GM18519 (cell line): ENCODE data around the gene RFC2.
"Not testable (repeated sequence)": the region's sequence is repeated elsewhere in the genome, so short reads cannot be mapped to it uniquely, and the experiment has no call there.

ENCODE experiments used
- ATAC-seq: cut with Tn5 transposase; IDR thresholded peaks from one replicate; pipeline ENCODE4 v1.9.1; 2021; ENCODE audit warnings: mild to moderate bottlenecking, moderate library complexity; ENCODE audit not compliant: unreplicated experiment, low FRiP score

RFC2 gene

DNA sequence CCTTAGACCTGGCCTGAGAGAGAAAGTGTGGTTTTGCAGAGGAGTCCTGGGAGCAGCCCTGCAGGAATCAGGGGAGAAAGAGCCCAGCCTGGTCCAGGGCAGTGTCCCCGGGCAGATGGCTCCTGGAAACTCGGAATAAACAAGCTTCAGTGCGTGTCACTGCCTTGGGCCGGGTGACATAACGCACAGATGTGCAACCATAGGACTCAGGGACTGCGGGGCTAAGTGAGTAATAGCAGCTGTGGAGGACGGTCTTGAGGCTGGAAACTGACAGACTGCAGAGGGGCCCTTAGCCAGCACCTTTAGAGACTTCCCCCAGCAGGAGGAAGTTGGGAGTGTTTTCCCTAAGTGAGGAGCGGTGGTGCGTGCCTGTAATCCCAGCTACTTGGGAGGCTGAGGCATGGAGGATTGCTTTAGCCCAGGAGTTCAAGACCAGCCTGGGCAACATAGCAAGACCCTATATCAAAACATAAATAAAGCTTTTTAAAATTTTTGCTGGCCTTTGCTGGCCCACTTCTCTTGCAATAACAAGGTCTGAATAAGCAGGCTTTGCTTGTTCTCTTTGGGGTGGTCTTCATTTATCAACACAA, 29.8 kb upstream of the RFC2 start:
- no peak for ATAC-seq

DNA sequence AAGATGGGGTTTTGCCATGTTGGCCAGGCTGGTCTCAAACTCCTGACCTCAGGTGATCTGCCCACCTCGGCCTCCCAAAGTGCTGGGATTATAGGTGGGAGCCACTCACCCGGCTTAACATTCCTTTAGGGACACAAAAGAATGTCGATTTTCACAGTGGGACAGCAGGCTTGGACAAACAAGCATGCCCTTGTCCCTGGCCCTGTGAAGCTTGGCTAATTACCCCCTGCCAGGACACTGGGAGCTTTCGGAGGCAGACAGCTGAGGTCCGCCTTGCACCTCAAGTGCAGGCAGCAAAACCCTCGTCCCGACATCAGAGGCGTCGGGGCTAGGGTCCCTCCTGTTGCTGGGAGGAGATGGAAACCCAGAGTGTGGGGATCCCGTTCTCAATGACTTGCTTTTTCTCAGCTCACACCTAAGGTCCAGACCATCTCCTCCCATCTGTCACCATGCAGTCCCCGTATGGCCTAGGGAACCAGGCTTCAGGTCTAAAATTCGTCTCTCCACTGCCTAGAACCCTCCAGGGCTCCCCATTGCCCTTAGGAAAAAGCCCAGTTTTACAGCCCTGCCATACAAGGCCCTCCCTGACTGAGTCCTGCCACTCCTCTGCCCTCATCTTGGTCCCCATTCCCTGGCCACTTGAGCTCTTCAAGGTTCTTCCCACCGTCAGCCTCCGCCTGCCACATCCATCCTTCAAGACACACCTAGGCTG, 28.7 kb upstream of the RFC2 start:
- ATAC-seq, result no peak

DNA sequence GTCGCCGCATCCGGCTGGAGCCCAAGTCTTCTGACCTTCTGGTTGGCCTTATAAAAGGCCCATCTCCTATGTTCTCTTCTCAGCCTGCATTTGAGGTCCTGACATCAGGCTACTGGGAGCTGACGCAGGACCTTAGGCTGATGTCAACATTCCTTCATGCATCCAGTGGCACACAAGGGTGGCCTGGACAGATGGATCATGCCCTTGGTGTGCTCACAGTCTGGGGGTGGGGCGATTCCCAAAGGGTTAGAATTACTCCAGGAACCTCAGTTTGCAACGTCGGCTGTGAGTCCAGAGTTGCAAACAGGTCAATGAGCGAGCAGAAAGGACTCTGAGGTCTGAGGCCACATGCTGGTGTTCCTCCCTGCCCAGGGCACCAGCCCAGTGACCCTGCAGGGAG, 26.8 kb upstream of the RFC2 start:
- ATAC-seq, result no peak

DNA sequence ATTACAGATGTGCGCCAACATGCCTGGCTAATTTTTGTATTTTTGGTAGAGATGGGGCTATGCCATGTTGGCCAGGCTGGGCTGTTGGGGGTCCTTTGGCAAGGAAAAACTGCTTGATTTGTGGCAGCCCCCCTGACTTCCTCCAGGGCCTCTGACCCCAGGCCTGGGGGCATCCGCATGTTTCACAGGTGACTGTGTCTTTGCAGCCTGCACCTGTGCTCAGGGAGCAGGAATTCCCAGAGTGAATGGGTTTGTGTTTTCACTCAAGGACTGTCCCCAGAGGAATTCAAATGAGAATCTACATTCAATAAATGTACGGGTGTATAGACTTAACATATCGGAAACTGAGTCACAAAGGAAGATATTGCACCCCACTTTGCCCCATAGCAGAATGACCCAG, 23.4 kb upstream of the RFC2 start:
- ATAC-seq, result no peak

DNA sequence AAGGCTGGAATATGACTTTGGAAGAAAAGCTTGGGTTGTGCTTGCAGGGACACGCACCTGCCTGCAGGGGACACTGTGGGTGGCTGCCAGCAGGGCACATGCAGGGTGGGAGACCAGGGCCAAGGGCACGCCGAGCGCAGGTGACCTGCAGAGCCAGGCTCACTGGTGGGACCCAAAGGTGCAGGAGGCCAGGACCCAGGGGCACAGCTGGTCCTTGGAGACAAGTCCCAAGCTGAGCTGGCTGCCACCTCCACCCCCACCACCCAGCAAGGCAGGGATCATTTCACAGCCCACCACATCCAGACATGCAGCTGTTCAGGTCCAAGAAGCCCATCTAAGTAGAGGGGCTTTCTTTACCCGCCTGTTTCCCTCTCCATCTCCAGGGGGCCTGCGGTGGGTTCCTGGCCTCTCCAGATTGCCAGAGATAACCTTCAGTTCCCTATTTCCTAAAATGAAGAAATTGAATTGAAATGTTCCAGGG, 21.2 kb upstream of the RFC2 start:
- ATAC-seq, result no peak

DNA sequence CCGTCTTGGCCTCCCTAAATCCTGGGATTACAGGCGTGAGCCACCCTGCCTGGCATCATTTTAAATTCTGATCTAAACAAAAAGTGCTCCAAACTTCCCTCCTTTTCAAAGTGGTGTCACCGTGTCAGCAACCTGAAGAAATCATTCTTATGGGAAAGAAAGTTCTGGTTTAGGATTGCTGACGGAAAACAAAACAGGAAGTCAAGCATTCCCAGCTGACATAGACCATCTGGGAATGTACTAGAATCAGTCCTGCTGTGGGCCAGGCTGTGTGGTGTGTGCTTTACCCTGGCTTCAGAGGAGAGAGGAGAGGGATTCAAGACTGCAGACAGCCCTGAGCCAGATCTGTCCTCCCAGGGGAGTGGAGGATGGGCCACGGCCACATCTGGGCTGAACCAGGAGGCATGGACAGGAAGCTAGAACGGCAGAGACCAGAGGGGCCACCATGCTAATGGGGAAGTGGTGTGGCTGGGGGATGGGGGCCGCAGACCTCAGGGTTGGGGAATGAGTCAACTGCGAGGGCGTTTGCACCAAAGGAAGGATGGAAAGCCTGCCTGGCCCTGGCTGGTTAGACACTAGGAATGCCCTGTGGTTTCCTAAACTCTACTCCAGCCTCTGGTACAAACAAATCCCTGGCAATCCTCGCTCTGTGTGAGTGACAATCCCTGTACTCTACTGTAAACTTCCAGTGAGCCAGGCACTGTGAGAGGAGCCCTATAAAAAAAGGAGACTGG, 18.3 kb upstream of the RFC2 start:
- no peak for ATAC-seq

DNA sequence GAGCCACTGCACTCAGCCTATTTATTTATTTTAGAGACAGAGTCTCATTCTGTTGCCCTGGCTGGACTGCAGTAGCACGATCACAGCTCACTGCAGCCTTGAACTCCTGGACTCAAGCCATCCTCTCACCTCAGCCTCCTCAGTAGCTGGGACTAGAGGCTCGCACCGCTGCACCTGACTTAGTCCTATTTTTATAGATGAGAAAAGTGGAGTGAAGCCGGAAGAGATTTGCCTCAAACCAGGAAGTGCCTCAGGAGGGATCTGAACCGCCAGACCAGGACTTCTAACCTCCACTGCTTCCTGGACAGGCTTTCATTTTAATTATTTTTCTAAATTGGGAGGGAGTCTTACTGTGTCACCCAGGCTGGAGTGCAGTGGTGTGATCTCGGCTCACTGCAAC, 17.5 kb upstream of the RFC2 start:
- no peak for ATAC-seq

DNA sequence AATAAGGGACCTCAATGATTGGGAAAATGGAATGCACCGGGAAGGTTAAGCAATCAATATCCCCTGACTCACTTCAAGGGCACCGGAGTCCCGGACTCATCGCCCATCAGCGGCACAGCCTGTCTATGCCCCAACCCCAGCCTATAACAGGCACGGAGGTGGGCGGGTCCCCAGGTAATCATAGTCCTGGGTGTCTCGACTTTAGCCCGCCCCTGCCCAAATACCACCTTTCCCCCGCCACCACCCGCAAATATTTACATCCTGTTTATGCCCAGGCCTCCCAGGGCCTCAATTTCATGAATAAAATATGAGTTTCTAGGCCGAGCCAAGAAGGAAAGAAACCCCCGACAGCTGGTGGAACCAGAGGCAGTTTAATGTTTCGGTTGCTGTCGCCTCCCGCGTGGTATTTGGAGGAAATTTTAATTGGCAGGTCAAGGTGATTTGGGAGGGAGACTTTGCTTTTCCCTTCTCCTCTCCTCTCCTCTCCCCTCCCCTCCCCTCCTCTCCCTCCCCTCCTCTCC, 15.6 kb upstream of the RFC2 start:
- no peak for ATAC-seq

DNA sequence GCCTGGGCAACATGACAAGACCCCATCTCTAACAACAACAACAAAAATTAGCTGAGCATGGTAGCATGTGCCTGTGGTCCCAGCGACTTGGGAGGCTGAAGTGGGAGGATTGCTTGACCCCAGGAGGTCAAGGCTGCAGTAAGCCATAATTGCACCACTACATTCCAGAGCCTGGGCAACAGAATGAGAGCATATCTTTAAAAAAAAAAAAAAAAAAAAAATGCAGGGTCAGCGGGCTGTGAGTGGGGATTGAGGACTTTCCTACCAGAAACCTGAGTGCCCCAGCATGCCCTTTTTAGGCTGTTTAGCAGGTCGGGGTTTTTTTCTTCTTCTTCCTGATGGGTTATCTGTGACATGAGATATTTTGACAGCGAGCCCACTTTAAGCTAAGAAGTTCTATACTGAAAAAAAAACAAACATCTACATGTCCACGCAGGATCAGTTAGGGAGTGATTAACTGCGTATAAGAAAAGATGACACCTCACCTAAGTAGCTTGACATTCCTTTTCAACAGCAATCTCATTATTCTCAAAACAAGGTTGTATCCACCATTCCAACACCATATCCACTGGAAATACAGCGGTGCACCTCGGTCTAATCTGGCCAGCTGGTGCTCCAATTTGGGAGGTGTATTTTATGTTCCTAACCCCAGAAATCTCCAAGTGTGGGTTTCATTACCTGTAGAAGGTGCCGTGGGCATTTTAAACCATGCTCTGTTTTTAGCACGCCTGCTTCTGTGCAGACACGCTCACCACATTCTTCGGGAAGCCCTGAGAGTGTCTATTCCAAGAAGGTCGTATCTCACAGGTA, 13.8 kb upstream of the RFC2 start:
- no peak for ATAC-seq

DNA sequence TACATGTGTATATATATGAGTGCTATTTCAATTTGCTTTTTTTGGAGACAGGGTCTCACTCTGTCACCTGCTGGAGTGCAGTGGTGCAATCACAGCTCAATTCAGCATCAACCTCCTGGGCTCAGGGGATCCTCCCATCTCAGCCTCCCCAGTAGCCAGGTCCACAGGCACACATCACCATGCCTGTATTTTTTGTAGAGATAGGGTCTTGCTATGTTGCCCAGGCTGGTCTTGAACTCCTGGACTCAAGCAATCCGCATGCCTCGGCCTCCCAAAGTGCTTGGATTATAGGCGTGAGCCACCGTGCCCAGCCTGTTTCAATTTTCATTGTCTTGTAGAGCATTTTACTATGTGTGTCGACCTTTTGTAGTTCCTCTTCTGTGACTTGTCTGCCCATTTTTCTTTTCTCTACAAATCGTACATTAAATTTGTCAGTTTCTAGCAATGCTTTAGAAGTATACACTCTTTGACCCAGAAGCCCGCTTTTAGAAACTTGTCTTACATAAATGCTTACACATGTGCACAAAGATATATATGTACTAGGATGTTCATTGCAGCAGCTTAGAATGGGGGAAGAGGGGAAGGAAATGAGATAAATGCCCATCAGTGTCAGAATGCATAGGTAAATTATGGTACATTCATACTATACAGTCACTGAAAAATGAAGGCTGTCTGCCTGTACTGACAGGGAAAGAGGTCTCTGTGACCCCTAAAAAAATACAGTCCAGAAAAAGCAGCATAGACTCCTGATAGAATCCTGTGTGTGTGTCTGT, 12.2 kb upstream of the RFC2 start:
- no peak for ATAC-seq

DNA sequence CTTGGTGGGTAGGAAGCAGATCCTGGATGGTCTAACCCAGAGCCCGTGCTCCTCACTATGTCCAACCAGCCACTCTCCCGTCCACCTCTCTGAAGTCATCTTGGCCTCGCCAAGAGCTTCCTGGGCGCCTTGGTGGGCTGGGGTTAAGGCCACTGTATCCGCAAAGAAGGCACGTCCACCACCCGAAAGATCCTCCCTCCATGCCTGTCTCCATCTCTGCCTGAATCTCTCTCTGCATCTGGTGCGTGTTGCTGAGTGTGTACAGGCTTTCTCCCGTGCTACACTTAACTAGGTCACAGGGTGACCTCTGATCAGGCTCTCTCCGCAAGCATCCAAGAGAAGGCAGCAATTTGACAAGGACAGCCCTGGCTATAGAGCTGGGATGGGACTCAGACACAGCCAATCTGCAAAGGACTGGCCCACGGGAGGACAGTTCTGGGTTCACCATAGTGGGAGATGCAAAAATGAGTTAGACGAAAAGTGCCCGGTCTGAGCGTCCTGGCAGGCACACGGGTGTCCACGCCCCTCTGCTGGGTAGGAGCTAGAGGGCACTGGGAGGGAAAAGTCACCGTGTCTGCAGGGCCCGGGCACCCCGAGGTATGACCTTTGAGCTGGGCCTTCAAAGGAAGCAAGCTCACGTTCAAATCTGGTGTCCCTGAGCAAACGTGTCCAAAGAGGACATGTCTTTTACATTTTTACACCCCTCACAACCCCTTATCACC, 9.4 kb upstream of the RFC2 start:
- ATAC-seq, result no peak

DNA sequence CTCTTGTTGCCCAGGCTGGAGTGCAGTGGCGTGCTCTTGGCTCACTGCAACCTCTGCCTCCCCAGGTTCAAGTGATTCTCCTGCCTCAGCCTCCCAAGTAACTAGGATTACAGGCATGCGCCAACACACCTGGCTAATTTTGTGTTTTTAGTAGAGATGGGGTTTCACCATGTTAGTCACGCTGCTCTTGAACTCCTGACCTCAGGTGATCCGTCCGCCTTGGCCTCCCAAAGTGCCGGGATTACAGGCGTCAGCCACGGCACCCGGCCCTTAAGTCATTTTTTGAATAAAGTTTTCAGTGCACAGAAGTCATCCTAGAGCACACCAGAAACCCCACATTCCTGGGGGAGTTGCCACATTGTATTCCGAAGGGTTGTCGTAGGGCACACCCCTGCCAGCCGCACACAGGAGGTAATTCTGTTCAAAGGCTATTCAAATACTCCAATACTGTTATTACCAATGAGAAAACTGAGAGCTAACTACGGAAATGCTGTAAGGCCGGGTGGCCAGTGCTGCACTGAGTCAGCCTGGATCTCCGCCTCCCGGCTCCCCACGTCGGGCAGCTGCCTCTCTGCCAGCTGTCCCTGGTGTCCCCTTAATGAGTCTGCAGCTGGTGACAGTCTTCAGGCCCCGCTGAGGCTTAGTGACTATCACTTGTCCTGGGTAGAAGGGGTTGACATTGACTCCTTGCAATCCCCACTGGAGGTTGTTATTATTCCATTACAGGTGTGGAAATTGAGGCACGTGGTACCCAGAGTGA, 8.6 kb upstream of the RFC2 start:
- no peak for ATAC-seq

DNA sequence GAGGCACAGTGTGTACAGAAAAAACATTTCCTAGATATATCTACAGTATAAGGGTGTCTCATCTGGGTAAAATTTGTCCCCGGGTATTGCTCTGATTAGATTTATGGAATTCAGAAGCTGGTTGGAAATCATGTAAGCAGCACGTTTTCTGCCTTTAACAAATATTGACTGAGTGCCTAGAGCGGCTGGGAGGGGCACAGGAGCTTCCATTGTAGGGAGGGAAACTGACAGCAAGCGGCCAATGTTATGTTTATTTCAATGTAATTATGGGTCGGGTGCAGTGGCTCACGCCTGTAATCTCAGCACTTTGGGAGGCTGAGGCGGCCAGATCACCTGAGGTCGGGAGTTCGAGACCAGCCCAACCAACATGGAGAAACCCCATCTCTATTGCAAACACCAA, 4.4 kb upstream of the RFC2 start:
- ATAC-seq, result no peak

DNA sequence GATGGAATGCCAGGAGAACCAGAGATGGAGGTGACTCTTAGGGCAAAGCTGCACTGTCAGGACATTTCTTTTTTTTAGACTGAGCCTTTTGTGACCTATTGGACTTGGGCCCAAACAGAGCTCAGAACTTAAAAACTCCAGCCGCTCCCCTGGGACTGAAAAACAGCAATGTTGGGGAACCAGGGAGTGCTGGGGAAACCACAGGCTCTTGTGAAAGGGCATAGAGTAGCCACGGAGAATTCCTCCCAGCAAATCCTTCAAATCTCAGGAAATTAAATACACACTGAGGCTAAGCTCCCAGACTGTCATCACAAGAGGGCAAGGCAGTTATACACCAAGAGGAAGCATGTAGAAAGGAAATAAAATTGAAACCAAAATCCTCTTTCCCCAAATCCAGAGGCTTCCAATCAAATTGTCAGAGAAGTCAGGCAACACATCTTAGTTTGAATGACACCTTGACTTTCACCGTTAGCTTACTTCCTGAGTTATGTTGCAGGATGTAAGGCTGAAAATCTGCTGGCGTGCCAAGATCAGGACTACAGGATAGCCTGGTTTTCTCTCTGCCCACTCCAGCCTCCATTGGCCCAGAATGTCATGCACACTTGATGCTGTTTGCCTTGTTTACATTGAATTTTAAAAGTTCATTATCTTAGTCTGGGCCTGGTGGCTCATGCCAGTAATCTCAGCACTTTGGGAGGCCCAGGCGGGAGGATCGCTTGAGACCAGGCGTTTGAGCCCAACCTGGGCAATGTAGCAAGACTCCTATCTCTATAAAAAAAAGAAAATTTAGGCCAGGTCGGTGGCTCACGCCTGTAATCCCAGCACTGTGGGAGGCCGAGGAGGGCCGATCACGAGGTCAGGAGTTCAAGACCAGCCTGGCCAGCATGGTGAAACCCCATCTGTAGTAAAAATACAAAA, 2.6 kb upstream of the RFC2 start:
- ATAC-seq, result no peak

DNA sequence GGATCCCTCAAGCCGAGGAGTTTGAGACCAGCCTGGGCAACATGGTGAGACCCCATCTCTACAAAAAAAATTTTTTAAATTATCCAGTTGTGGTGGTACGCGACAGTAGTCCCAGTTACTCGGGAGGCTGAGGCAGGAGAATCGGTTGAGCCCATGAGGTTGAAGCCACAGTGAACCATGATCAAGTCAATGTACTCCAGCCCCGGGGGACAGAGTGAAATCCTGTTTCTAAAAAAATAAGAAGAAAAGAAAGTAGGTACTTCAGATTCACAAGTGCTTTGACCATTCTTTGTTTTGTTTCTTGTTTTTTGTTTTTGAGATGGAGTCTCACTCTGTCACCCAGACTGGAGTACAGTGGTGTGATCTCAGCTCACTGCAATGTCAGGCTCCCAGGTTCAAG, 1.3 kb upstream of the RFC2 start:
- ATAC-seq, result not testable (repeated sequence)

DNA sequence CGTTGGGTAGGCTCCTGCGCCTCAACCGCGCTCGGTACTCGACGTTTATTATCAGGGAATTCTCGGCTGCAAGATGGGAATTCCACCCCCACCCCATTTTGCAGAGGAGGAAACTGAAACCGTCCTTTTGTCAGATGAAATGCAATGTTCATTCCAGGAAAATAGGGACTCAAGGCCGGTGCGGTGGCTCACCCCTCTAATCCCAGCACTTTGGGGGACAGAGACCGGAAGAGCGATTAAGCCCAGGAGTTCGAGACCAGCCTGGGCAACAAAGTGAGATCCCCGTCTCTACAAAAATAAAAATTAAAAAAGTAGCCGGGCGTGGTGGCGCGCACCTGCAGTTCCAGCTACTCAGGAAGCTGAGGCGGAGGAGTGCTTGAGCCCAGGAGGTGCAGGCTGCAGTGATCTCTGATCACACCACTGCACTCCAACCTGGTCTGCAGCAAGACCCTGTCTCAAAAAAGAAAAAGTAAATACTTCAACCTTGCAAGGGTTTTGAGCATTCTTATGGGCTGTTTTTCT, 720 bp upstream of the RFC2 start:
- ATAC-seq, result no peak

DNA sequence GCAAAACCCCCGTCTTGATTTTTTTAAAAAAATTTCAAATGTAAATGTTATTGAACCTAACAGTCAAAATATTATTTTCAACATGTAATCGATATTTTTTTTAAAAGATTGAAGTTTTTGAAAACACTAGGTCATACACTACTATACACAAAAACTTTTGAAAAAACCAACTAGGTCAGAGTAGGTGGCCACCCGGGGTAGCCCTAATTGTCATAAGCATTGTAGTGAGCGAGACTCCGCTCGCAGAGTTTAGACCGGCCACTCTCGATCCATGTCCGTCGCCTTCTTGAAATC, 417 bp downstream of the RFC2 start:
- ATAC-seq, result no peak

DNA sequence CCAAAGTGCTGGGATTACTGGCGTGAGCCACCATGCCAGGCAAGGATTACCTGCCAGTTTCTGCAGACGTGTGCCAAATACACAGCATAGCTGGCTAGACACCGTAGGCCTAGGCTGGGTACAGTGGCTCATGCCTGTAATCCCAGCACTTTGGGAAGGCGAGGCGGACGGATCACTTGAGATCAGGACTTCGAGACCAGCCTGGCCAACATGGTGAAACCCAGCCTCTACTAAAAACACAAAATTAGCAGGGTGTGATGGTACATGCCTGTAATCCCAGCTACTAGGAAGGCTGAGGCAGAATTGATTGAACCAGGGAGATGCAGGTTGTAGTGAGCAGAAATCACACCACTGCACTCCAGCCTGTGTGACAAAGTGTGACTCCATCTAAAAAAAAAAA, 868 bp downstream of the RFC2 start:
- no peak for ATAC-seq
